Loucy (cell line): ENCODE results near the gene JARID2.

ENCODE experiments used
- H2AFZ ChIP-seq: fragments of 200-600 bp; sonication (generic); 2 replicates; pipeline ENCODE4 v1.6.0; 2016; ENCODE audit warnings: antibody characterized with exemption, mild to moderate bottlenecking, low read length, moderate library complexity
- H3F3A ChIP-seq: fragments of 200-600 bp; 2 replicates; pipeline ENCODE4 v1.6.0; 2016; ENCODE audit warnings: antibody characterized with exemption, low read depth, mild to moderate bottlenecking
- H3K27me3 ChIP-seq: fragments of 200-600 bp; sonication (generic); 2 replicates; pipeline ENCODE4 v1.6.1; 2014; ENCODE audit warnings: low read length, mild to moderate bottlenecking; ENCODE audit not compliant: insufficient read depth, poor library complexity, severe bottlenecking
- H3K36me3 ChIP-seq: fragments of 200-600 bp; sonication (generic); 2 replicates; pipeline ENCODE4 v1.6.1; 2016; ENCODE audit warnings: low read length; ENCODE audit not compliant: insufficient read depth
- H3K4me1 ChIP-seq: fragments of 200-600 bp; sonication (generic); 2 replicates; pipeline ENCODE4 v1.5.1; 2014; ENCODE audit warnings: low read length, mild to moderate bottlenecking; ENCODE audit not compliant: insufficient read depth, poor library complexity, severe bottlenecking
- H3K4me2 ChIP-seq: fragments of 200-600 bp; sonication (generic); 2 replicates; pipeline ENCODE4 v1.6.0; 2014; ENCODE audit warnings: antibody characterized with exemption, low read length, low read depth, mild to moderate bottlenecking; ENCODE audit not compliant: poor library complexity, severe bottlenecking
- H3K4me3 ChIP-seq: fragments of 200-600 bp; sonication (generic); 2 replicates; pipeline ENCODE4 v1.5.1; 2014; ENCODE audit warnings: low read length, mild to moderate bottlenecking, mixed read lengths; ENCODE audit not compliant: poor library complexity, severe bottlenecking
- H3K79me2 ChIP-seq: fragments of 200-600 bp; sonication (generic); 2 replicates; pipeline ENCODE4 v1.6.1; 2014; ENCODE audit warnings: low read length; ENCODE audit not compliant: insufficient read depth
- H3K9ac ChIP-seq: fragments of 200-600 bp; sonication (generic); 2 replicates; pipeline ENCODE4 v1.6.0; 2014; ENCODE audit warnings: mild to moderate bottlenecking, low read depth, low read length, moderate library complexity; ENCODE audit not compliant: poor library complexity, severe bottlenecking
- H3K9me2 ChIP-seq: fragments of 200-600 bp; sonication (generic); replicated peaks from 2 replicates; pipeline ENCODE4 v1.6.1; 2016; ENCODE audit warnings: low read depth, low read length, mixed read lengths
- H3K9me3 ChIP-seq: fragments of 200-600 bp; sonication (generic); 2 replicates; pipeline ENCODE4 v1.6.1; 2014; ENCODE audit warnings: mild to moderate bottlenecking, antibody characterized with exemption, low read length, low read depth; ENCODE audit not compliant: insufficient read depth
- H4K20me1 ChIP-seq: fragments of 200-600 bp; sonication (generic); 2 replicates; pipeline ENCODE4 v1.6.0; 2014; ENCODE audit warnings: antibody characterized with exemption, low read length, mild to moderate bottlenecking; ENCODE audit not compliant: insufficient read depth, poor library complexity, severe bottlenecking
- EZH2phosphoT487 ChIP-seq: fragments of 200-600 bp; IDR thresholded peaks from 2 replicates; pipeline ENCODE4 v1.6.1; 2018; ENCODE audit warnings: antibody characterized with exemption, mild to moderate bottlenecking, moderate library complexity, borderline replicate concordance
- TF ChIP-seq, protein P1 (sequence below): fragments of 200-600 bp; sonication (generic); conservative IDR thresholded peaks from 2 replicates; pipeline ENCODE4 v1.5.1; 2014; ENCODE audit warnings: mild to moderate bottlenecking, antibody characterized with exemption, low read length

The JARID2 gene

DNA sequence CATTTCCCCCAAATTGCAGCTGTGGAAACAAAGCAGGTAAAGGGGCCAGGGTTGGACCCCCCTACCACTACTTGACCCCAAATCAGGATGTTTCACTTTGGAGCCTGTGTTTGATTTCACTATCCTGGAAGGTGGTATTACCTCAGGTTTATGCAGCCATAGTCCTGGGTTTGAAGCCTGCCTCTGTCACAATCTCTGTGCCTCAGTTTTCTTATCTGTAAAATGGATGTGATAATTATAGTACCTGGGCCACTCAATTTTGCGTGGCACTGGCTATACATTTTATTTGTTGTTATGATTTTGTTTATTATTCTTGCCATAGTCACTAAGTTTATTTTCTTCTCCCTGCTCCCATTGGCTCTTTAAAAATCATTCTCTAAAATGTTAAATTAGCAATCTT, 26.7 kb downstream of the JARID2 start:
- Histone ChIP-seq H4K20me1 (peaks cover 97% of the 10 kb centered on the region), H3K36me3 (peaks cover 31% of the 10 kb centered on the region; the same call in 1 of the 2 replicates), H3K4me2 (no peak overlapping the region), H3K4me3 (no peak overlapping the region), H3K4me1 (peaks cover 42% of the 10 kb centered on the region), H3K9me2 (no peaks in the 10 kb centered on the region), H3K9ac (no peak overlapping the region), H3K79me2 (peaks cover 100% of the 10 kb centered on the region), H3K9me3 (no peaks in the 10 kb centered on the region), H3F3A (no peaks in the 10 kb centered on the region), H2AFZ (no peak overlapping the region), H3K27me3 (no peaks in the 10 kb centered on the region)
- TF ChIP-seq, protein P1, sequence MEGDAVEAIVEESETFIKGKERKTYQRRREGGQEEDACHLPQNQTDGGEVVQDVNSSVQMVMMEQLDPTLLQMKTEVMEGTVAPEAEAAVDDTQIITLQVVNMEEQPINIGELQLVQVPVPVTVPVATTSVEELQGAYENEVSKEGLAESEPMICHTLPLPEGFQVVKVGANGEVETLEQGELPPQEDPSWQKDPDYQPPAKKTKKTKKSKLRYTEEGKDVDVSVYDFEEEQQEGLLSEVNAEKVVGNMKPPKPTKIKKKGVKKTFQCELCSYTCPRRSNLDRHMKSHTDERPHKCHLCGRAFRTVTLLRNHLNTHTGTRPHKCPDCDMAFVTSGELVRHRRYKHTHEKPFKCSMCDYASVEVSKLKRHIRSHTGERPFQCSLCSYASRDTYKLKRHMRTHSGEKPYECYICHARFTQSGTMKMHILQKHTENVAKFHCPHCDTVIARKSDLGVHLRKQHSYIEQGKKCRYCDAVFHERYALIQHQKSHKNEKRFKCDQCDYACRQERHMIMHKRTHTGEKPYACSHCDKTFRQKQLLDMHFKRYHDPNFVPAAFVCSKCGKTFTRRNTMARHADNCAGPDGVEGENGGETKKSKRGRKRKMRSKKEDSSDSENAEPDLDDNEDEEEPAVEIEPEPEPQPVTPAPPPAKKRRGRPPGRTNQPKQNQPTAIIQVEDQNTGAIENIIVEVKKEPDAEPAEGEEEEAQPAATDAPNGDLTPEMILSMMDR, result no peak
- TF ChIP-seq EZH2phosphoT487, result no peak

DNA sequence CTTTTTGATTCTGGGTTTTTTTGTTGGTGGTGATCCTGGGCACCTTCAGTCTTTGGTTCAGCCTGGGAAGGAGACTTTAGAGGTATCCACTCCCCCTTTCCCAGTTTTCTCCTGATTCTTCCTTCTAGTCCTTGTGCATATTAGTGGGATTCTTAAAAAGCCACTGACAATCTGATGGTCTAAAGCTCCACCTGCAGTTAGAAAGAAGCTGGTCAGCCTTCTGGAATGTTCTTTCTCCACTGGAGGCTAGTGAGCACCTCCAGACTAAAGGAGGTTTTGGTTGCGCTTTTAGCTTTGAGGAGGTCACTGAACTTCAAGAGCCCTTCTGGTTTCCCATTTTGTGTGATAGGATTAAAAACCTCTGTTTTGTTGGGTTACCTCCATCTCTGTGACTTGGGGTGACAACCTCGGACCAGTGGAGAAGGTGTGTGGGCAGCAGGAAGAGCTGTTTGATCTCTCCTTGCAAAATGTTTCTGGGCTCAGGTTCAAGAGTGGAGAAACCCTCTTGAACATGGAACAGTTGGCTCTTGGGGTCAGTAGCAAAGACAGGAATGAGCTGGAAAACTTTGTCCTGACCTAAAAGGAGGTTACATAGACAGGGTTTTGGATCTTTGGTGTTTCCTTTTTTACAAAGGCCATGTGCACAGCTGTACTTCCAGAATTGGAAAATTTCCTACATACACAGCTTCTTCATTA, 29.0 kb downstream of the JARID2 start:
- Histone ChIP-seq H3K4me1 (peaks cover 33% of the 10 kb centered on the region), H4K20me1 (peaks cover 94% of the 10 kb centered on the region), H3K9me3 (no peaks in the 10 kb centered on the region), H3K27me3 (no peaks in the 10 kb centered on the region), H3K9me2 (no peaks in the 10 kb centered on the region), H2AFZ (no peak overlapping the region), H3K9ac (no peak overlapping the region), H3K36me3 (peaks cover 36% of the 10 kb centered on the region; the same call in 1 of the 2 replicates), H3K79me2 (peaks cover 100% of the 10 kb centered on the region), H3F3A (no peaks in the 10 kb centered on the region), H3K4me2 (no peak overlapping the region), H3K4me3 (no peak overlapping the region)
- TF ChIP-seq EZH2phosphoT487, result no peak
- TF ChIP-seq, protein P1, result 0 out of 2 replicates have a peak, but pooled peaks have one; percentile 22

DNA sequence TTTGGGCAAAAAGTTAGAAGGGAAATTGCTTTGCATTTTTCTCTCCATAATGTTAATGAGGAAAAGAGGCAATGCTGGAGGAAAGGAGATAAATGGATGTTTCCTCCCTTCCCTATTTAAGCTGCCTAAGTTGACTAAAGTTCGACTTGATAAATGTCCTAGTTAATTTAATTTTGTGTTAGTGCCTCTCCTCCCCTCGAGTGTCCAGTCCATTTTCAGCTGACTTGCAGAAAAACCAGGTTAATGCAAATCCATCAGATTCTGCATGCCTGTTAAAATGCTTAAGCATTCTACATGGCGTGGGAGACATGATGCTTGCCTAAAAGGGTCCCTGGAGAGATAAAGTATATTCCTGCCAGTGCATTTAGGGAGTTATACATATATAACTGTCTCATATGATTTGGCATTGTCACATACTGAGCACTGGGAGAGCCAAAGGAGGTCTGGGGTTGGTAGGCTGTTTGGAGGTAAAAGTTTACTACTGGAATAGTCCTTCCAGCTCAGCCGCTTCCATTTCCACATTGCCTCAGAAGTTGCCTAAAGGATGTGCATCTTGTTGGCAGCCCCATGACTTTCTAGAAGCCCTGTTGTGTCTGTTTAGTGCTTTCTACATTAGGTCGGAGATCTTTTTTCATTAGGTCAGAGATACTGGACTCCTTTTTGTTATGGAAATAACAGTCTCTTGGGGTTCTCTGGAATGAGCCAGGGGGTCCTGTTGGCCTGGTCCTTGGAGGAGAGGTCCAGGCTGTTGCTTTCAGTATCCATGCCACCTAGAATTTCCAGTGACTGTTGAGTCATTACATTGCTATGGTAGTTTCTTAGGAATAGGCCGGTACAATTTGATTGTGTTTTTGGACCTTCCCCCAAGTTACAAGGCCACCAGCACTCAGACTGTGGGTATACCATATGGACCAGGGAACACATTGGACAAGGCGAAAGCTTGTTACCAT, 30.4 kb downstream of the JARID2 start:
- Histone ChIP-seq H3K36me3 (peaks cover 43% of the 10 kb centered on the region; the same call in 1 of the 2 replicates), H3K27me3 (no peaks in the 10 kb centered on the region), H3K79me2 (peaks cover 100% of the 10 kb centered on the region), H4K20me1 (peaks cover 96% of the 10 kb centered on the region), H3K9ac (no peak overlapping the region), H3K9me2 (no peaks in the 10 kb centered on the region), H3K4me1 (peaks cover 47% of the 10 kb centered on the region), H3K4me2 (peak overlapping the region; percentile 4), H3F3A (no peaks in the 10 kb centered on the region; the same call in 1 of the 2 replicates), H2AFZ (no peak overlapping the region), H3K4me3 (no peak overlapping the region), H3K9me3 (no peaks in the 10 kb centered on the region)
- no peak for TF ChIP-seq EZH2phosphoT487
- TF ChIP-seq, protein P1, result no peak
